GM21381 (cell line): ENCODE results near the gene TNRC6A.
"Not testable (repeated sequence)": the region's sequence is repeated elsewhere in the genome, so short reads cannot be mapped to it uniquely, and the experiment has no call there.

Experiments used
- ATAC-seq: cut with Tn5 transposase; IDR thresholded peaks from one replicate; pipeline ENCODE4 v1.9.1; 2021; ENCODE audit warnings: mild to moderate bottlenecking, moderate library complexity; ENCODE audit not compliant: unreplicated experiment

TNRC6A gene

DNA sequence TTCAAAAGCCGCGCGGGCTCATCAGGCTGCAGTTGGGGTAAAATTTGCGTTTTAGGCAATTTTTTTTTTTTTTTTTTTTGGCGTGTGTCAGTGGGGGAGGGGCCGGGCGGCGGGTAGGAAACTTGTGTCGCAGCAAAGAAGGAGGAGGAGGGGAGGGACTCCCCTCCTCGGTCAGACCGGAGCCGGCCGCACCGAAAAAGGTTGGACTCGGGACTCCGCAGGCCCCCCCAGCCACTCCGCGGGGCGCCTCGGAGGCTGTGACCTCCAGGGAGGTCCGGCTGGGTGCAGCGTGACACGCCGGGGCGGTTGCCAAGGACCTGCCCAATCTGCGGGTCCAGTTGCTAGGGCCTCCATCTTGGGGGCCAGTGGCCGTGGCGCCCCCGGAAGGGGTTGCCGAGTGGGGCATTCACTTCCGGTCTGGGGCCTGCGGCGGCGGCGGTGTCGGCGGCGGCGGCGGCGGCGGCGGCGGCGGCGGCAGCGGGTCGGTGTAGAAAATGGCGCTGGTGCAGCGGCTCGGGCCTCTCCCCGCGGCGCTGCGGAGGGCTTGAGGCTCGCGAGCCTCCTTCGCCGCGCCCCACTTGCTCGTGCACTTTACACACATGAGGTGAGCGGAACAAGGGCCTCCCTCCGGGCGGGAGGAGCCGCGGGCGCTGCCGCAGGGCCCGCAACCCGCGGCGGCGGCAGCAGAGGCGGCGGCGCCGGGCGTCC is at the start of gene TNRC6A:
Gene TNRC6A (plus strand): TSS at position 409 of the 708 bp plus-strand sequence. CDS start 191 bp downstream, at position 600.
- ATAC-seq, result peak; percentile 94

GRCh38 chr16:24681793-24682192 is 47.7 kb upstream of the TNRC6A start:
- no peak for ATAC-seq

GRCh38 chr16:24683250-24683649 is 46.2 kb upstream of the TNRC6A start:
- no peak for ATAC-seq

DNA sequence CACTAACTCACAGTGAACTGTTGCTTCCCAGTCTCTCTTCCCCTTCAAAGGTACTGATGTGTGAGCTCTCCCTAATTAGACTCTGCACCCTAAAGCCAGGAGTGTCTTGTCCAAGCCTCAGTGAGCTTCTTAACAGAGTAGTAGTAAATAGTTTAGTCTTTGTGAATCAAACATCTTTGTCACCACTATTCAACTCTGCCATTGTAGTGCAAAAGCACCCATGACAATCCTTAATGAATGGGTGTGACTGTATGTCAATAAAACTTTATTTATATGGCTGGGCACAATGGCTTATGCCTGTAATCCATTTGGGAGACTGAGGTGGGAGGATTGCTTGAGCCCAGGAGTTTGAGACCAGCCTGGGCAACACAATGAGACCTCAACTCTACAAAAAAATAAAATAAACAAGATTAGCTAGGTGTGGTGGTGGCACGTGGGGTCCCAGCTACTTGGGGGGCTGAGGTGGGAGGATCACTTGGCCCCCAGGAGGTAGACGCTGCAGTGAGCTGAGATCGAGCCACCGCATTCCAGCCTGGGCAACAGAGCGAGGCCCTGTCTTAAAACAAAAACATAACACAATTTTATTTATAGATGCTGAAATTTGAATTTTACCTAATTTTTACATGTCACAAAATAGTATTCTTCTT is 45.5 kb upstream of the TNRC6A start:
- ATAC-seq, result no peak

DNA sequence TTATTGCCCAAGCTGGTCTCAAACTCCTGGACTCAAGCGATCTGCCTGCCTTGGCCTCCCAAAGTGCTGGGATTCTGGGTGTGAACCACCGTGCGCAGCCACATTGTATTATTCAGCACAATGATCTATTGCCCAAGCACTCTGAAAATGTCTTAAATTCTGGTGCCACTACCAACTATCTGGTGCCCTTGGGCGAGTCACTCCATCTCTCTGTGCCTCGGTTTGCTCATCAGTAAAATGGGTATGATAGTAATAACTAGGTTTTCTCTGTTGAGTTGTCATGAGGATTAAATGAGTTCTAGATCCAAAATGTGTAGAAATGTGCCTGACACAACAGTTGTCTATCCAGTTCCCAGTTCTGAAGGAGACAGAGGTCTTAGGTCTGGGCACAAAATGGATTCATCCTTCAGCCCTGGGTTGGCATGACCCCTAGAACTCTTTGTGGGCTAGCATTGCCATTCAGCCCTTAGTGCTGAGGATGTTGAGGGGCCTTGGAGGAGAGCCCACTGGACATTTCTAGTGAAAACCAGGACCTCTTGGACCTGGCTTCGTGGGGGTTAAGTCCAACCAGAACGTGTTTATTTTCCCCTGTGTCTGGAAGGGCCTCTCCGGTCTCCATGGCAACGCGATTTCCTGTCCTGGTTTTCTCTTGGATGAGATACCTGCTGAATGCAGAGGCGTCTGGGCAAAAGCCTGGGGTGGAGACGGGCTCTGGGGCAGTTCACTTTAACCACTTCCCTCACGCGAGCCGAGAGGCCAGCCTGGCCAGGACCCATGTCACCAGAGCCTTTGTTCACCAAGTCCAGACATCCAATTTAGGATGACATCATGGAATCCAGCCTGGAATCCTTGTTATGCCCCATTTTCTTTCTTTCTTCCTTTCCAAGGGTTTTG is 43.7 kb upstream of the TNRC6A start:
- ATAC-seq, result no peak

DNA sequence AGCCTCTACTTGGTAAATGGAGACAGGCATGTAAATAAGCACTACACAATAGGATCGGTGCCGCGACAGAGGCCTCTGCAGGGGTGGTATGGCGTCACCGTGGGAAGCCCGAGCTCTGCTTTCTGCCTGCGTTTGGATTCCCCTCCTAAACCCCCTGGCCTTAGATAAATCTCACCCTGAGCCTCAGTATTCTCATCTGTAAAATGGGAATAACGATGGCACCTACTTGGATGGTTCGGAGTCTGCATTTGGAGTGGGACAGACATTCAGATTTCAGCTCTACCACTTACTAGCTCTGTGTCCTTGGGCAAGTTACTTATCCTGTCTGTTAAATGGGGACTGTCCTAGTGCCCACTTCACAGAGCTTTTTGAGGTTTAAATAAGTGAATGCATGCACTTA is 42.8 kb upstream of the TNRC6A start:
- no peak for ATAC-seq

DNA sequence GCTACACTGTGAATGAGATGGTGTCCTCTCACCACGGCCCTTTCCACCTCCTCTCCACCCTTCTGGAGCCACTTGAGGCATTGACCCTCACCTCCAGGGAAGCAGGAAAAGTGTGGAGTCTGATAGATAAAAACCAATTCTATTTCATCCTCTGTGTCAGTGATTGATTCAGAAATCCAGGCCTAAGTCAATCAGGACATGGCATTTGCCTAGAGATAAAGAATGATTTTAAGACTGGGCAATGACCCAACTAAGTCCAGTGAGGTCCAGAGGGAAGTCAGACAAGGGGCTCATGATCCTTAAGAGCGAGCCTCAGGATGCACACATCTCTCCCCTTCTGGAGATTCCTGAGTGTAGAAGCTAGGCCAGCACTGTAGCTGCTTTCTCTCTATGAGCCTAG is 41.1 kb upstream of the TNRC6A start:
- ATAC-seq, result no peak

DNA sequence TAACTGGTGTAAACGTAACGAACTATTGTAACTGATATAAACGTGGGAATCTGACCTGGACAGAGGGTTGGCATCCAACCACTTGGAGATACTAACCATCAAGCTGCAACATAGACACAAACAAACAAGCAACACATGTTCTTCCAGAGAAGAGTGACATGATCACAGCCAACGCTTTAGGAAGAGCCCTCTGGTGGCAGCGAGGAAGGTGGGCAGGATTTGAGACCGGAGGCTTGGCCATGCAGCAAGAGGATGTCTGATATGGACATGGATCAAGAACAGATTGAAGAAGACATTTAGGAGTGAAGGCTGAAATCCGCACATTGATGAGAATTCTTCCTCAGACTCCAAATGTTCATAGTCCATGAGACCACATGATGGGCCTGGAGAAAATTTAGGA is 40.3 kb upstream of the TNRC6A start:
- no peak for ATAC-seq

- ATAC-seq, result no peak
Observed at GRCh38 chr16:24692854-24693253, 36.6 kb upstream of the TNRC6A start.

DNA sequence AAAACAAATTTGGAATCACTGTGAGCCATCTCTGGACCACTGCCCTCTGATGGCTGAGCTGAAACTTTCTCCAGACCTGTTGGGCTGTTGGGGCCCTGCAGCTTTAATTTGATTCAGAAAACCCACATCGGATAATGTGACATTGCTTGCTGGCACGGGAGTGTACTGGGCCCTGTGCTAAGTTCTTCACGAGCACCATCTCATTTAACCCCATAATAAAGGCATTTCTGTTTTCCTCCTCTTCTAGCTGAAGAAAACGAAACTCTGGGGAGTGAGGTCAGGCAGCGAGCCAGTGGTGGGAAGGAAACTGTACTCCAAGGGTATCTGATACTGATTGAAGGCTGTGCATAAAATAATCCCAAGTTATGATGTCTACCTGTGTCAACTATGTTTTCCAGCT is 34.5 kb upstream of the TNRC6A start:
- ATAC-seq, result no peak

DNA sequence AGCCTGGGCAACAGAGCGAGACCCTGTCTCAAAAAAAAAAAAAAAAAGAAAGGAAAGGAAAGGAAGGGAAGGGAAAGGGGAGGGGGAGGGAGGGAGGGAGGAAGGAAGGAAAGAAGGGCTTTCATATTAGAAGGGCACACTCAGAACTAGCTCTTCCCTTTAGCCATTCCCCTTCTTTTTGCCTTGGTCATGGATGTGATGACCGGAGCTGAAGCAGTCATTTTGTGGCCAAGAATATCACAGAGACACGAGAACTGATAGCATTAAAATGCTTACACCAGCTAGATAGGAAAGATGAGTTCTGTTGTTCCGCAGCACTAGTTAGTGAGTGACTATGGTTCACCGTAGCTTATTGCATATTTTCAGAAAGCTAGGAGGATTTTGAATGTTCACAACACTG is 32.8 kb upstream of the TNRC6A start:
- ATAC-seq, result no peak

- no peak for ATAC-seq
Observed at GRCh38 chr16:24698308-24698707, 31.1 kb upstream of the TNRC6A start.

GRCh38 chr16:24699151-24699723 is 30.2 kb upstream of the TNRC6A start:
- ATAC-seq, result no peak

GRCh38 chr16:24700549-24701392 is 28.7 kb upstream of the TNRC6A start:
- no peak for ATAC-seq

DNA sequence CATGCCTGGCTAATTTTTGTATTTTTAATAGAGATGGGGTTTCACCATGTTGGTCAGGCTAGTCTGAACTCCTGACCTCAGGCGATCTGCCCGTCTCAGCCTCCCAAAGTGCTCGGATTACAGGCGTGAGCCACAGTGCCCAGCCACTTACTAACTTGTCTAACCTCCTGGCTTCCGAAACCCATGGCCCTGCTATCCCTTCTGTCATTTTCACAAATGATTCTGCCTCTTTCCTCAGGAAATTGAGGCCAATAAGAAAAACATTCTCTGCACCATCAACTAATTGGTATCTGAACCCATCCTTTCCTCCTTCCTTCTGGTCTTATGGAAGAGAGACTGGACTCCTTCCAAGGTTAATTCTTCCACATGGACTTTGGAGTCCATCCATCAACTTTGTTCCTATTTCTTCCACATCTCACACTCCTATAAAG is 27.9 kb upstream of the TNRC6A start:
- no peak for ATAC-seq

DNA sequence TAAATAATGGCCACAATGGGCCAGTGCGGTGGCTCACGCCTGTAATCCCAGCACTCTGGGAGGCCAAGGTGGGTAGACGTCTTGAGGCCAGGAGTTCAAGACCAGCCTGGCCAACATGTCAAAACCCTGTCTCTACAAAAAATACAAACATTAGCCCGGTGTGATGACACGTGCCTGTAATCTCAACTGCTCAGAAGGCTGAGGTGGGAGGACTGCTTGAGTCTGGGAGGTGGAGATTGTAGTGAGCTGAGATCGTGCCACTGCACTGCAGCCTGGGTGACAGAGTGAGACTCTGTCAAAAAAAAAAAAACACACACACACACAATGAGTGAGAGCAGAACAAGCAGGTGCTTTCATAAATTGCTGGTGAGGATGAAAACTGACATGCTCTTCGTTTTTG is 21.7 kb upstream of the TNRC6A start:
- not testable (repeated sequence) for ATAC-seq

- ATAC-seq, result no peak
Observed at GRCh38 chr16:24713379-24713778, 16.1 kb upstream of the TNRC6A start.

GRCh38 chr16:24717411-24717810 is 12.0 kb upstream of the TNRC6A start:
- ATAC-seq, result no peak

GRCh38 chr16:24718967-24719521 is 10.4 kb upstream of the TNRC6A start:
- no peak for ATAC-seq

DNA sequence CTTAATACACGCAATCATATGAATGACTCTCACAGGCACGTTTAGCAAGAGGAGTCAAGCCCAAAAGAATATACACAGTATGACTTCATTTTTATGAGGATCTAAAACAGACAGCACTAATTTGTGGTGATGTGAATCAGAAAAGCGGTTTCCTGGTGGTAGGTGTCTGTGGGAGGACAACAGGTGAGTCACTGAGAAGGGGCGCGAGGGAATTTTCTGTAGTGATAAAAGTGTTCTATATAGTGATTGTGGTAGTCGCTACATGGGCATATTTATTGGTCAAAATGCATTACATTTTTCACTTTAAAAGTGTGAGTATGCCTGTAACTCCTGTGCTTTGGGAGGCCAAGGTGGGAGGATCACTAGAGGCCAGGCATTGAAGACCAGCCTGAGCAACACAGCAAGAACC is 7.6 kb upstream of the TNRC6A start:
- ATAC-seq, result no peak
